ENCODE measurements around the gene HNRNPCL1.
"Not testable (repeated sequence)": the region's sequence is repeated elsewhere in the genome, so short reads cannot be mapped to it uniquely, and the experiment has no call there.

The HNRNPCL1 gene

GRCh38 chr1:12848620-12849019 is at the start of gene HNRNPCL1:
Gene HNRNPCL1, minus strand, starts transcription at chr1:12848720. Its CDS starts 431 bp downstream, at chr1:12848289.
- DNase-seq; in situ Hi-C loops (cut with HindIII; ENCODE audit: low pct_ligation_motif_present, low pct_unique_long_range_greater_than_20kb, low sequenced_read_pairs): not testable (repeated sequence)

DNA sequence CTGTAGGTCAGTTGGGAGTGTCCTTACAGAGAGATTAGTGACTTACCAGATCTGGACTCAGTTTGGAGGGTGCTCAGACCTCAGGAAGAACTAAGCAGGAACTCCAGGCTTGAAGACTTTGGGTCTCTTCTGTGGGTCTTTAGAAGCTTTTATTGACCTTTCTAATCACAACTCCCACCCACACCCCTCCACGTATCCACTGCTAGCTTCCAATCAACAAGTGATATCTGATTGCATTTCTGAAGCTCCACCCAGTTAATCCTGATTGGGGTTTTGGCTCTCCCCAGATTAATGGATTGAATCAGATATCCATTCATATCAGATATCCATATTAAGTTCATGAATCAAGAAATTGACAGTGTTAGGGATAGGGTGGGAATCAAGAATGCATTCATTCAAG is 49.6 kb upstream of the HNRNPCL1 start, which contains the start of gene PRAMEF10:
TSS of gene PRAMEF10 (minus strand) at position 101 of the 400 bp plus-strand sequence. CDS start 2,423 bp downstream, outside the sequence.
- DNase-seq; in situ Hi-C loops (cut with HindIII; ENCODE audit: low pct_ligation_motif_present, low pct_unique_long_range_greater_than_20kb, low sequenced_read_pairs): not testable (repeated sequence)

DNA sequence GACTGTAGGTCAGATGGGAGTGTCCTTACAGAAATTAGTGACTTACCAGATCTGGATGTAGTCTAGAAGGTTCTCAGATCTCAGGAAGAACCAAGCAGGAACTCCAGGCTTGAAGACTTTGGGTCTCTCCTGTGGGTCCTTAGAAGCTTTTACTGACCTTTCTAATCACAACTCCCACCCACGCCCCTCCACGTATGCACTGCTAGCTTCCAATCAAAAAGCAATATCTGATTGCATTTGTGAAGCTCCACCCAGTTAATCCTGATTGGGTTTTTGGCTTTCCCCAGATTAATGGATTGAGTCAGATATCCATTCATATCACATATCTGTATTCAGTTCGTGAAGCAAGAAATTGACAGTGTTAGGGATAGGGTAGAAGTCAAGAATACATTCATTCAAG is 37.6 kb upstream of the HNRNPCL1 start, which contains the start of gene PRAMEF4:
TSS of gene PRAMEF4 (minus strand) at position 101 of the 400 bp plus-strand sequence. CDS start 2,807 bp downstream, outside the sequence.
- DNase-seq; in situ Hi-C loops (cut with HindIII; ENCODE audit: low pct_ligation_motif_present, low pct_unique_long_range_greater_than_20kb, low sequenced_read_pairs): not testable (repeated sequence)

- DNase-seq; in situ Hi-C loops (cut with HindIII; ENCODE audit: low pct_ligation_motif_present, low pct_unique_long_range_greater_than_20kb, low sequenced_read_pairs): not testable (repeated sequence)
Measured at GRCh38 chr1:12878453-12878852, 29.9 kb upstream of the HNRNPCL1 start.

DNA sequence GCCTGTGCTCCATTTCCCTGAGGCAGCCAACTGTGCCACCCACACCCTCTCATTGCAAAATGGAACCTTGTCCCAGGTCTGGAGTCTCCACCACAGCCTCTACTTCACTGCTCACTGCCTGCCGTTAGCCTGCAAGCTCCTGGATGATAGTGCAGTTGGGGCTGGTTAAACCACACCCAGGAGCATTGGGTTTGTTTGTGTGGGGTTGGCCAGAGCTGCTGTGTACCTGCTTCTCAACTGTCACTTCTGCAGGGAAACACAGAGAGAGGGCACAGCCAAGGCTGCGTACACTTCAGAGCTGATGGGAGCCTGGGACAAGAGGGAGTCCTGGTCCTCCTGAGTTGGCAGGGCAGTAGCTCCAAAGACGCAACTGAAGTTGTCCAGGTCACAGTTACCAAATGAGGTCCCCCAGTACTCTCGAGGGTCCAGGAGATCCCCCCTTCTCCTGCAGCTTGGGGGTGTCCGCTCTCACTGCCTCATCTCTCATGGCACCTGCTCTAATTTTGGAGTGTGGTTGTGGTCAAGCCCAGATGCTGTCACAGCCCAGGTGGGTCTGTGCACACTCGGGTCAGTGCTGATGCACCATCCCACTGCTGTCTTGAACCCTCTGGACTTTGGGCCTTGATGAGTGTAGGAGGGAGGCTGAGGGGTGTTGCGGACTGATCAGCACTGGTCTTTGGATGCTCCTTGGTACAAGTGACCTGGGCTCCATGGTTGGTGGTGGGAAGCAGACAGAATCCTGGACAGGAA is 14.8 kb upstream of the HNRNPCL1 start:
- in situ Hi-C loops (cut with HindIII; ENCODE audit: low pct_ligation_motif_present, low pct_unique_long_range_greater_than_20kb, low sequenced_read_pairs); DNase-seq: not testable (repeated sequence)

GRCh38 chr1:12856786-12857185 is 8.3 kb upstream of the HNRNPCL1 start, which contains the start of gene PRAMEF2:
Gene PRAMEF2, plus strand, starts transcription at chr1:12857086. Its CDS starts 1,924 bp downstream, at chr1:12859010.
- in situ Hi-C loops (cut with HindIII; ENCODE audit: low pct_ligation_motif_present, low pct_unique_long_range_greater_than_20kb, low sequenced_read_pairs); DNase-seq: not testable (repeated sequence)

GRCh38 chr1:12851779-12852178 is 3.3 kb upstream of the HNRNPCL1 start:
- in situ Hi-C loops (cut with HindIII; ENCODE audit: low pct_ligation_motif_present, low pct_unique_long_range_greater_than_20kb, low sequenced_read_pairs): no loop called here
- peak; percentile 14 for DNase-seq

DNA sequence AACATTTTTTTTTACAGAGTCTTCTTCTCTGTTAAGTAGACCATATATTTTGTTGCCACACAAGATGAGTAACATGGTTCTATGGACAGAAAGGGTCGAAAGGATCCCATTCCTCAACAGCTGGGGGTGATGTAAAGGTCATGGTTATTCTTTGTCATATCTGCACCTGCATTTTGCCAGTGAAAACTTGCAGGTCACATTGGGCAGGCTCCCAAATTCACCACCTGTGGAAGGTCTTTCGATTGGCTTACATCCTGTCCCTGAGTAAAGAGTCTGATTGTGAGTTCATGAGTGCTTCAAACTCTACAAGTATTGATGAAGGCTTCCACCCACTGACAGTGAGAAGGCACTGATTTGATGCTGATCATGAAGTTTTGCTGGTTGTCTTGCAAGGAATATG is 15.3 kb downstream of the HNRNPCL1 start:
- DNase-seq; in situ Hi-C loops (cut with HindIII; ENCODE audit: low pct_ligation_motif_present, low pct_unique_long_range_greater_than_20kb, low sequenced_read_pairs): not testable (repeated sequence)

DNA sequence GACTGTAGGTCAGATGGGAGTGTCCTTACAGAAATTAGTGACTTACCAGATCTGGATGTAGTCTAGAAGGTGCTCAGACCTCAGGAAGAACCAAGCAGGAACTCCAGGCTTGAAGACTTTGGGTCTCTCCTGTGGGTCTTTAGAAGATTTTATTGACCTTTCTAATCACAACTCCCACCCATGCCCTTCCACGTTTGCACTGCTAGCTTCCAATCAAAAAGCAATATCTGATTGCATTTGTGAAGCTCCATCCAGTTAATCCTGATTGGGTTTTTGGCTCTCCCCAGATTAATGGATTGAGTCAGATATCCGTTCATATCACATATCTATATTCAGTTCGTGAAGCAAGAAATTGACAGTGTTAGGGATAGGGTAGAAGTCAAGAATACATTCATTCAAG is 17.2 kb downstream of the HNRNPCL1 start, which contains the start of gene PRAMEF11:
TSS of gene PRAMEF11 (minus strand) at position 101 of the 400 bp plus-strand sequence. CDS start 2,621 bp downstream, outside the sequence.
- DNase-seq; in situ Hi-C loops (cut with HindIII; ENCODE audit: low pct_ligation_motif_present, low pct_unique_long_range_greater_than_20kb, low sequenced_read_pairs): not testable (repeated sequence)

- in situ Hi-C loops (cut with HindIII; ENCODE audit: low pct_ligation_motif_present, low pct_unique_long_range_greater_than_20kb, low sequenced_read_pairs); DNase-seq: not testable (repeated sequence)
Measured at GRCh38 chr1:12819061-12819460, 29.5 kb downstream of the HNRNPCL1 start.

GRCh38 chr1:12811409-12811784 is 37.1 kb downstream of the HNRNPCL1 start:
- in situ Hi-C loops (cut with HindIII; ENCODE audit: low pct_ligation_motif_present, low pct_unique_long_range_greater_than_20kb, low sequenced_read_pairs): no loop called here
- DNase-seq: no peak

- in situ Hi-C loops (cut with HindIII; ENCODE audit: low pct_ligation_motif_present, low pct_unique_long_range_greater_than_20kb, low sequenced_read_pairs): no loop called here
Measured at GRCh38 chr1:12810691-12811408, 37.7 kb downstream of the HNRNPCL1 start.

GRCh38 chr1:12809933-12810332 is 38.6 kb downstream of the HNRNPCL1 start:
- no peak for DNase-seq
- in situ Hi-C loops (cut with HindIII; ENCODE audit: low pct_ligation_motif_present, low pct_unique_long_range_greater_than_20kb, low sequenced_read_pairs): no loop called here

More at GRCh38 chr1:12810691-12811408, 37.7 kb downstream of the HNRNPCL1 start:
- DNase-seq: no peak

- DNase-seq: no peak
- in situ Hi-C loops (cut with HindIII; ENCODE audit: low pct_ligation_motif_present, low pct_unique_long_range_greater_than_20kb, low sequenced_read_pairs): no loop called here
Measured at GRCh38 chr1:12799730-12800129, 48.8 kb downstream of the HNRNPCL1 start.

GRCh38 chr1:12798911-12799310 is 49.6 kb downstream of the HNRNPCL1 start:
- no peak for DNase-seq
- in situ Hi-C loops (cut with HindIII; ENCODE audit: low pct_ligation_motif_present, low pct_unique_long_range_greater_than_20kb, low sequenced_read_pairs): no loop called here
